ENCODE results near the gene MCF2L2.

Gene MCF2L2

GRCh38 chr3:183338520-183338919 lies 89.9 kb downstream of the MCF2L2 start:
- DNase-seq (ENCODE audit: extremely low read depth, insufficient read length) = no peak
- no peaks in the 10 kb centered on the region for H3K36me3 ChIP-seq (ENCODE audit: control insufficient read depth, insufficient read depth, low read length)
- no peak for TF ChIP-seq CTCF (IDR thresholded peaks at IDR 0.05; ENCODE audit: insufficient read depth, low read length, poor library complexity, severe bottlenecking)
- no peaks in the 10 kb centered on the region for H3K27me3 ChIP-seq (replicated peaks; ENCODE audit: control insufficient read depth, insufficient read depth, low read length)
- no peak overlapping the region for H3K4me3 ChIP-seq (replicated peaks; ENCODE audit: low read depth, low read length)

- DNase-seq (ENCODE audit: extremely low read depth, insufficient read length) = no peak
- Histone ChIP-seq H3K4me3 (replicated peaks; ENCODE audit: low read depth, low read length) (no peak overlapping the region), H3K36me3 (ENCODE audit: control insufficient read depth, insufficient read depth, low read length) (no peaks in the 10 kb centered on the region), H3K27me3 (replicated peaks; ENCODE audit: control insufficient read depth, insufficient read depth, low read length) (no peaks in the 10 kb centered on the region; the same call in 1 of the 2 replicates)
- TF ChIP-seq CTCF (IDR thresholded peaks at IDR 0.05; ENCODE audit: insufficient read depth, low read length, poor library complexity, severe bottlenecking) = no peak
Observed at GRCh38 chr3:183332487-183332886, 95.9 kb downstream of the MCF2L2 start.

DNA sequence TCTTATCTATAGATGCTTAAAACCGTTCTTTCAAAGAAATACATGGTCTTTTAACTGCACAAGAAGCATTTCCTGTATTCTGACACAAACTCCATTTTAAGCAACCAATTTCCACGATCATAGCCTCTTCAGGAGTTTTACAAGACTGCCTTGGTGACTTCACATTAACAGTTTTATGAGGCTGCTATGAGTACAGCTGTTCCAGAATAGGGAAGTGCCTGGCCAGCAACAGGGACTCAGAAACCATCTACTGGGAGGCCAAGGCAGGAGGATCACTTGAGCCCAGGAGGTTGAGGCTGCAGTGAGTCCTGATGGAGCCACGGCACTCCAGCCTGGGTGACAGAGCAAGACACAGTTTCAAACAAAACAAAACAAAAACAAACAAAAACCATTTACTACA lies 96.9 kb downstream of the MCF2L2 start:
- no peak for TF ChIP-seq CTCF (IDR thresholded peaks at IDR 0.05; ENCODE audit: insufficient read depth, low read length, poor library complexity, severe bottlenecking)

DNA sequence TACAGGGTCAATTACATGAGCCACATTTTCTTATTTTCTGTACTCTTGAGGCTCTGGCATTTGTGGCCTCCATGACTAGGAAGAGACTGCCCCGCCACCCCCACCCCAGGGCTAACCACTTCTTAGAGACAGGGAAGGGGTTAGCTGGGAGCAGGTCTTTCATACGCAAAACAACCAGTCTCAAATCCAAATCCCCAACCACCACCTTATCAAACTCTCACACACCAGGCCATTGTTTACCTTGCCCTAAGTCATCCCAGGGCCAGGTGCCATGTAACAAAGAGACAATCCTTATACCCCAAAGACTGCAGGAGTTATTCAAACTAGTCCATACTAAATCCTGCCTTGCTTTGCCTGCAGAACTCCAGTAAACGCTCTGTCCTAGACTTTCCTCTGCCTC lies 97.5 kb downstream of the MCF2L2 start:
- no peak for TF ChIP-seq CTCF (IDR thresholded peaks at IDR 0.05; ENCODE audit: insufficient read depth, low read length, poor library complexity, severe bottlenecking)
- no peaks in the 10 kb centered on the region for H3K36me3 ChIP-seq (ENCODE audit: control insufficient read depth, insufficient read depth, low read length)
- no peaks in the 10 kb centered on the region; the same call in 1 of the 2 replicates for H3K27me3 ChIP-seq (replicated peaks; ENCODE audit: control insufficient read depth, insufficient read depth, low read length)
- H3K4me3 ChIP-seq (replicated peaks; ENCODE audit: low read depth, low read length) = no peak overlapping the region
- DNase-seq (ENCODE audit: extremely low read depth, insufficient read length) = no peak

More for the DNA sequence above, 96.9 kb downstream of the MCF2L2 start:
- no peaks in the 10 kb centered on the region; the same call in 1 of the 2 replicates for H3K27me3 ChIP-seq (replicated peaks; ENCODE audit: control insufficient read depth, insufficient read depth, low read length)
- no peaks in the 10 kb centered on the region for H3K36me3 ChIP-seq (ENCODE audit: control insufficient read depth, insufficient read depth, low read length)
- no peak overlapping the region for H3K4me3 ChIP-seq (replicated peaks; ENCODE audit: low read depth, low read length)
- no peak for DNase-seq (ENCODE audit: extremely low read depth, insufficient read length)

DNA sequence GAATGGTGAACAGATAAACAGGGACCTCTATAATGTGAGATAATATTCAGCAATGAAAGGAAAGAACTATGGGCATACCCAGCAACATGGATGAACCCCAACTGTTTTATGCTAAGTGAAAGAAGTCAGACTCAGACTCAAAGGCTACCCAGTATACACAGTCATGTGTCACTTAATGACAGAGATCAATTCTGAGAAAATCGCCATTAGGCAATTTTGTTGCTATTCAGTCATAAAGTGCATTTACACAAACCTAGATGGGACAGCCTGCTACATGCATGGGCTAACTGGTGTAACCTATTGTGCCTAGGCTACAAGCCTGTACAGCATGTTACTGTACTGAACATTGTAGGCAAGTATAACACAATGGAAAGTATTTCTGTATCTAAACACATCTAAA lies 98.9 kb downstream of the MCF2L2 start:
- no peak for TF ChIP-seq CTCF (IDR thresholded peaks at IDR 0.05; ENCODE audit: insufficient read depth, low read length, poor library complexity, severe bottlenecking)
- Histone ChIP-seq H3K36me3 (ENCODE audit: control insufficient read depth, insufficient read depth, low read length) (no peaks in the 10 kb centered on the region), H3K4me3 (replicated peaks; ENCODE audit: low read depth, low read length) (no peak overlapping the region), H3K27me3 (replicated peaks; ENCODE audit: control insufficient read depth, insufficient read depth, low read length) (no peaks in the 10 kb centered on the region; the same call in 1 of the 2 replicates)
- no peak for DNase-seq (ENCODE audit: extremely low read depth, insufficient read length)

DNA sequence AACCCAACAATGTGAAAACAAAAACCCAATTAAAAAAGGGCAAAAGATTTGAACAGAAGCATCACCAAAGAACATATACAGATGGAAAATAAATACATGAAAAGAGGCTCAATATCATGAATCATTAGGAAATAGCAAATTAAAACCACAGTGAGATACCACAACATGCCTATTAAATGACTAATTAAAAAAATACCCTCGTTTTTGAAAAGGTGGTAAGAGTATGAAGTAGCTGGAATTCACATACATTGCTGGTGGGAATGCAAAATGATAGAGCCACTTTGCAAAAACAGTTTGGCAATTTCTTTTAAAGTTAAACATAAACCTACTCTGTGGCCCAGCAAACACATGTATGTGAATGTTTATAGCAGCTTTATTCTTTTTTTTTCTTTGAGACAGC lies 99.6 kb downstream of the MCF2L2 start:
- Histone ChIP-seq H3K27me3 (replicated peaks; ENCODE audit: control insufficient read depth, insufficient read depth, low read length) (no peaks in the 10 kb centered on the region; the same call in 1 of the 2 replicates), H3K36me3 (ENCODE audit: control insufficient read depth, insufficient read depth, low read length) (no peaks in the 10 kb centered on the region), H3K4me3 (replicated peaks; ENCODE audit: low read depth, low read length) (no peak overlapping the region)
- TF ChIP-seq CTCF (IDR thresholded peaks at IDR 0.05; ENCODE audit: insufficient read depth, low read length, poor library complexity, severe bottlenecking) = no peak
- no peak for DNase-seq (ENCODE audit: extremely low read depth, insufficient read length)

Data from GM06990 (cell line).